CD14-positive monocyte (primary cell): ENCODE data around the gene AASDH. TPM values are rescaled to one million over a fixed set of nuclear protein-coding genes. Genes with fewer than 3 reads are reported as not detected.

Experiments
- DNase-seq, 3 donors: peaks; one replicate each; pipeline ENCODE4 v3.0.0-alpha.2; 2011 to 2022
- H2AFZ ChIP-seq: 2 replicates; pipeline ENCODE4 v1.6.0; 2012; ENCODE audit warnings: mild to moderate bottlenecking, low read depth, low read length, inconsistent platforms; ENCODE audit not compliant: insufficient read depth, poor library complexity, severe bottlenecking
- H3K27ac ChIP-seq, 2 donors: 1 replicate in 1 of 2; 2 replicates in 1 of 2; pipeline ENCODE4 v1.5.1; 2012 to 2013; ENCODE audit warnings: low read length in 2 of 2, control low read depth in 1 of 2, inconsistent platforms in 1 of 2, low read depth in 1 of 2, mild to moderate bottlenecking in 1 of 2
- H3K27me3 ChIP-seq, 2 donors: one replicate each; pipeline versions ENCODE4 v1.6.0 to v1.6.1; 2011 to 2013; ENCODE audit warnings: low read length in 2 of 2; ENCODE audit not compliant: control insufficient read depth in 2 of 2, insufficient read depth in 2 of 2
- H3K36me3 ChIP-seq, 2 donors: replicated peaks in 1 of 2; 1 replicate in 1 of 2; 2 replicates in 1 of 2; pipeline versions ENCODE4 v1.5.1 to v1.6.1; 2012 to 2013; ENCODE audit warnings: low read length in 2 of 2, control low read depth in 1 of 2, inconsistent platforms in 1 of 2, mild to moderate bottlenecking in 1 of 2; ENCODE audit not compliant: insufficient read depth in 2 of 2, control insufficient read depth in 1 of 2
- H3K4me1 ChIP-seq, 2 donors: 1 replicate in 1 of 2; 2 replicates in 1 of 2; pipeline versions ENCODE4 v1.5.1 to v1.6.1; 2012 to 2013; ENCODE audit warnings: low read length in 2 of 2, control low read depth in 1 of 2, inconsistent platforms in 1 of 2, mild to moderate bottlenecking in 1 of 2, moderate library complexity in 1 of 2; ENCODE audit not compliant: insufficient read depth in 2 of 2, control insufficient read depth in 1 of 2
- H3K4me2 ChIP-seq: replicated peaks from 2 replicates; pipeline ENCODE3; 2012; ENCODE audit warnings: low read length, moderate library complexity, mild to moderate bottlenecking; ENCODE audit not compliant: poor library complexity, severe bottlenecking; ENCODE audit errors: extremely low read depth
- H3K4me3 ChIP-seq, 3 experiments: fragments of 200-600 bp in 1 of 3; sonication (generic) in 1 of 3; replicated peaks in 1 of 3; 1 replicate in 2 of 3; 2 replicates in 1 of 3; pipeline ENCODE4 v1.5.1; 2011 to 2013; ENCODE audit warnings: low read length in 3 of 3, mild to moderate bottlenecking in 3 of 3, control low read depth in 2 of 3, low read depth in 2 of 3, inconsistent platforms in 1 of 3, moderate library complexity in 1 of 3
- H3K79me2 ChIP-seq: 2 replicates; pipeline ENCODE4 v1.6.0; 2012; ENCODE audit warnings: mild to moderate bottlenecking, control low read depth, inconsistent platforms, low read length, moderate library complexity; ENCODE audit not compliant: insufficient read depth
- H3K9ac ChIP-seq: 2 replicates; pipeline ENCODE4 v1.6.0; 2017; ENCODE audit warnings: low read length, mild to moderate bottlenecking; ENCODE audit not compliant: insufficient read depth, poor library complexity, severe bottlenecking
- H3K9me3 ChIP-seq, 2 donors: replicated peaks in 1 of 2; 1 replicate in 1 of 2; 2 replicates in 1 of 2; pipeline versions ENCODE4 v1.5.1 to v1.6.1; 2012 to 2013; ENCODE audit warnings: low read length in 2 of 2, control low read depth in 1 of 2; ENCODE audit not compliant: control insufficient read depth in 1 of 2, insufficient read depth in 1 of 2
- H4K20me1 ChIP-seq: 2 replicates; pipeline ENCODE4 v1.6.0; 2012; ENCODE audit warnings: mild to moderate bottlenecking, low read length, control low read depth, moderate library complexity; ENCODE audit not compliant: insufficient read depth
- H3K27ac Mint-ChIP-seq, 7 donors: one replicate each; pipeline ENCODE4 v1.8.0; 2020; ENCODE audit warnings: mild to moderate bottlenecking in 7 of 7, mixed read lengths in 7 of 7, moderate library complexity in 6 of 7, inconsistent platforms in 2 of 7
- H3K27me3 Mint-ChIP-seq, 3 donors: one replicate each; pipeline ENCODE4 v1.8.0; 2021 to 2022; ENCODE audit warnings: low read depth in 3 of 3, mild to moderate bottlenecking in 3 of 3, mixed read lengths in 3 of 3, moderate library complexity in 3 of 3, inconsistent platforms in 1 of 3
- H3K36me3 Mint-ChIP-seq, 2 donors: one replicate each; pipeline ENCODE4 v1.8.0; 2020; ENCODE audit warnings: mixed read lengths in 2 of 2, inconsistent platforms in 1 of 2, mild to moderate bottlenecking in 1 of 2
- H3K4me1 Mint-ChIP-seq: one replicate; pipeline ENCODE4 v1.8.0; 2020; ENCODE audit warnings: mild to moderate bottlenecking, mixed read lengths
- H3K4me3 Mint-ChIP-seq, 2 donors: one replicate each; pipeline ENCODE4 v1.8.0; 2020; ENCODE audit warnings: mild to moderate bottlenecking in 2 of 2, mixed read lengths in 2 of 2, moderate library complexity in 1 of 2
- H3K9me3 Mint-ChIP-seq, 7 donors: one replicate each; pipeline ENCODE4 v1.8.0; 2020 to 2022; ENCODE audit warnings: mixed read lengths in 7 of 7, mild to moderate bottlenecking in 6 of 7, moderate library complexity in 6 of 7, inconsistent platforms in 2 of 7
- CTCF ChIP-seq: fragments of 200-600 bp; IDR thresholded peaks from one replicate; pipeline ENCODE4 v1.8.0; 2022; ENCODE audit warnings: antibody characterized with exemption, mild to moderate bottlenecking
- WGBS: methylation state at CpG from one replicate; pipeline ENCODE4 v1.1.5; 2013; ENCODE audit warnings: missing lambda C conversion rate; ENCODE audit not compliant: insufficient coverage; 5-methylcytosine and 5-hydroxymethylcytosine counted together
- intact Hi-C, 2 donors: fragments of 100-400 bp; cut with micrococcal nuclease; formaldehyde crosslinking; loops; one replicate each; pipeline versions ENCODE4 v1.15.0 to v1.15.1; 2023
- polyA plus RNA-seq, 3 donors: library from polyadenylated mRNA; depleted of rRNA in 1 of 3; unstranded in 2 of 3; stranded (reverse) in 1 of 3; fragments of 300-500 nt in 2 of 3; fragments of >200 nt in 1 of 3; fragmentation: Illumina TruSeq in 2 of 3; gene quantifications; 1 replicate in 2 of 3; 2 replicates in 1 of 3; pipeline ENCODE4 v1.2.3, GENCODE V29; 2012 to 2021

AASDH gene
- polyA plus RNA-seq, 3 donors, result 5.9 to 6.9 (median 6.2) TPM

GRCh38 chr4:56311299-56311975, 75.9 kb downstream of the AASDH start:
- no peaks in the 10 kb centered on the region for H4K20me1 ChIP-seq
- H3K4me2 ChIP-seq, result no peak overlapping the region
- intact Hi-C loops, result no loop called here
- H3K27ac Mint-ChIP-seq, result no peak overlapping the region
- H2AFZ ChIP-seq, result no peak overlapping the region
- H3K79me2 ChIP-seq, result no peaks in the 10 kb centered on the region
- H3K4me3 ChIP-seq, result no peak overlapping the region
- WGBS, result 89% methylated on average over 3 of the region's 7 CpGs
- no peaks in the 10 kb centered on the region for H3K36me3 Mint-ChIP-seq
- H3K4me1 ChIP-seq, result no peaks in the 10 kb centered on the region
- no peaks in the 10 kb centered on the region for H3K36me3 ChIP-seq
- no peak for DNase-seq
- peaks cover 1 to 2% (median 2%) of the 10 kb centered on the region in 3 donors for H3K27me3 Mint-ChIP-seq
- no peak overlapping the region for H3K4me3 Mint-ChIP-seq
- H3K9me3 ChIP-seq, result peaks cover 0 to 23% of the 10 kb centered on the region in 2 donors
- H3K9me3 Mint-ChIP-seq, result peaks cover 21 to 27% (median 23%) of the 10 kb centered on the region in 7 donors
- H3K27me3 ChIP-seq, result no peaks in the 10 kb centered on the region
- no peaks in the 10 kb centered on the region for H3K4me1 Mint-ChIP-seq
- no peak for TF ChIP-seq CTCF
- H3K27ac ChIP-seq, result no peak overlapping the region
- no peak overlapping the region for H3K9ac ChIP-seq

- H3K27me3 ChIP-seq, result no peaks in the 10 kb centered on the region
- H2AFZ ChIP-seq, result no peak overlapping the region
- peaks cover 0 to 17% of the 10 kb centered on the region in 2 donors for H3K9me3 ChIP-seq
- no peak overlapping the region for H3K9ac ChIP-seq
- DNase-seq, result no peak
- intact Hi-C loops, result no loop called here
- H3K4me1 ChIP-seq, result no peaks in the 10 kb centered on the region
- Mint-ChIP-seq H3K9me3 (peaks cover 16 to 22% (median 19%) of the 10 kb centered on the region in 7 donors), H3K36me3 (no peaks in the 10 kb centered on the region), H3K4me1 (no peaks in the 10 kb centered on the region), H3K4me3 (no peak overlapping the region), H3K27me3 (peaks cover 1 to 2% (median 2%) of the 10 kb centered on the region in 3 donors), H3K27ac (no peak overlapping the region)
- no peaks in the 10 kb centered on the region for H3K36me3 ChIP-seq
- H3K27ac ChIP-seq, result no peak overlapping the region
- H3K79me2 ChIP-seq, result no peaks in the 10 kb centered on the region
- TF ChIP-seq CTCF, result no peak
- 100% methylated on average over 2 of the region's 5 CpGs for WGBS
- no peak overlapping the region for H3K4me3 ChIP-seq
- no peak overlapping the region for H3K4me2 ChIP-seq
- no peaks in the 10 kb centered on the region for H4K20me1 ChIP-seq
Measured at GRCh38 chr4:56310401-56311125, 76.7 kb downstream of the AASDH start.
